B cell (primary cell): ENCODE results near the gene CREBBP. TPM values are rescaled to one million over a fixed set of nuclear protein-coding genes. Genes with fewer than 3 reads are reported as not detected.

Source experiments
- ATAC-seq: fragments of 200-7000 bp; cut with Tn5 transposase; one replicate; pipeline ENCODE4 v1.10.0; 2021; ENCODE audit warnings: low read depth, mild to moderate bottlenecking, moderate number of reproducible peaks, moderate library complexity
- CTCF ChIA-PET: fragments of 350-600 bp; sonication (Branson Sonifier 250); formaldehyde crosslinking; loops from one replicate; lab custom pipeline; 2021; ENCODE audit warnings: antibody characterized with exemption, inconsistent platforms; lab: Charles Lee
- POLR2A ChIA-PET: fragments of 350-600 bp; sonication (Branson Sonifier 250); formaldehyde crosslinking; loops from one replicate; lab custom pipeline; 2021; ENCODE audit warnings: antibody characterized with exemption; lab: Charles Lee
- DNase-seq: peaks from one replicate; pipeline ENCODE4 v3.0.0; 2013
- H2AFZ ChIP-seq: 2 replicates; pipeline ENCODE4 v1.6.1; 2012; ENCODE audit warnings: mild to moderate bottlenecking, low read depth, low read length; ENCODE audit not compliant: insufficient read depth, poor library complexity, severe bottlenecking
- H3K27ac ChIP-seq, 2 donors: 1 replicate in 1 of 2; 2 replicates in 1 of 2; pipeline ENCODE4 v1.5.1; 2012 to 2013; ENCODE audit warnings: low read length in 2 of 2, mild to moderate bottlenecking in 2 of 2, moderate library complexity in 1 of 2
- H3K27me3 ChIP-seq, 4 experiments: fragments of 200-600 bp in 1 of 4; sonication (generic) in 1 of 4; replicated peaks in 1 of 4; 1 replicate in 2 of 4; 2 replicates in 2 of 4; pipeline versions ENCODE4 v1.6.1 to v1.7.0; 2013 to 2016; ENCODE audit warnings: low read length in 3 of 4, mild to moderate bottlenecking in 2 of 4, mixed read lengths in 1 of 4, moderate library complexity in 1 of 4; ENCODE audit not compliant: insufficient read depth in 4 of 4, control insufficient read depth in 3 of 4; ENCODE audit errors: control extremely low read depth in 1 of 4
- H3K36me3 ChIP-seq, 2 experiments: replicated peaks in 1 of 2; 1 replicate in 1 of 2; 2 replicates in 1 of 2; pipeline versions ENCODE4 v1.6.1 to v1.7.1; 2013; ENCODE audit warnings: low read length in 1 of 2; ENCODE audit not compliant: insufficient read depth in 2 of 2, control insufficient read depth in 1 of 2; ENCODE audit errors: control extremely low read depth in 1 of 2, extremely low read depth in 1 of 2
- H3K4me1 ChIP-seq, 2 donors: fragments of 200-600 bp in 1 of 2; sonication (generic) in 1 of 2; 1 replicate in 1 of 2; 2 replicates in 1 of 2; pipeline versions ENCODE4 v1.5.1 to v1.6.1; 2013 to 2017; ENCODE audit warnings: low read length in 2 of 2; ENCODE audit not compliant: control insufficient read depth in 2 of 2, insufficient read depth in 2 of 2
- H3K4me2 ChIP-seq: replicated peaks from 2 replicates; pipeline ENCODE3; 2012; ENCODE audit warnings: mild to moderate bottlenecking, low read depth, low read length; ENCODE audit not compliant: poor library complexity, severe bottlenecking
- H3K4me3 ChIP-seq, 5 experiments: fragments of 200-600 bp in 1 of 5; sonication (generic) in 1 of 5; 1 replicate in 3 of 5; 2 replicates in 2 of 5; pipeline versions ENCODE4 v1.5.1 to v1.7.0; 2011 to 2016; ENCODE audit warnings: low read length in 4 of 5, mild to moderate bottlenecking in 4 of 5, low read depth in 2 of 5, control low read depth in 1 of 5, moderate library complexity in 1 of 5; ENCODE audit not compliant: insufficient read depth in 1 of 5; ENCODE audit errors: control extremely low read depth in 1 of 5, extremely low read depth in 1 of 5
- H3K79me2 ChIP-seq: fragments of 200-600 bp; sonication (generic); one replicate; pipeline ENCODE4 v1.6.0; 2016; ENCODE audit warnings: low read length; ENCODE audit not compliant: control insufficient read depth, insufficient read depth
- H3K9ac ChIP-seq: fragments of 200-600 bp; sonication (generic); 2 replicates; pipeline ENCODE4 v1.6.1; 2017; ENCODE audit warnings: mild to moderate bottlenecking, low read length, moderate library complexity
- H3K9me3 ChIP-seq, 3 donors: one replicate each; pipeline versions ENCODE4 v1.6.1 to v1.7.1; 2013; ENCODE audit warnings: low read length in 2 of 3; ENCODE audit not compliant: control insufficient read depth in 2 of 3, insufficient read depth in 1 of 3; ENCODE audit errors: control extremely low read depth in 1 of 3
- H4K20me1 ChIP-seq: 2 replicates; pipeline ENCODE4 v1.6.0; 2012; ENCODE audit warnings: mild to moderate bottlenecking, low read length; ENCODE audit not compliant: insufficient read depth, control insufficient read depth, poor library complexity, severe bottlenecking
- H3K27ac Mint-ChIP-seq: one replicate; pipeline ENCODE4 v1.8.0; 2021; ENCODE audit warnings: mixed read lengths
- H3K27me3 Mint-ChIP-seq: one replicate; pipeline ENCODE4 v1.8.0; 2021; ENCODE audit warnings: mixed read lengths
- H3K4me1 Mint-ChIP-seq: one replicate; pipeline ENCODE4 v1.8.0; 2021; ENCODE audit warnings: mixed read lengths
- H3K4me3 Mint-ChIP-seq: one replicate; pipeline ENCODE4 v1.8.0; 2021; ENCODE audit warnings: mixed read lengths
- H3K9me3 Mint-ChIP-seq: one replicate; pipeline ENCODE4 v1.8.0; 2022; ENCODE audit warnings: mixed read lengths; ENCODE audit not compliant: insufficient read depth
- EZH2 ChIP-seq: IDR thresholded peaks from 2 replicates; pipeline ENCODE4 v1.6.1; 2012; ENCODE audit warnings: borderline replicate concordance, low read depth, mild to moderate bottlenecking, moderate library complexity, low read length; ENCODE audit not compliant: insufficient read depth, poor library complexity, severe bottlenecking
- WGBS: methylation state at CpG from one replicate; pipeline ENCODE4 v1.1.5; 2013; ENCODE audit warnings: missing lambda C conversion rate; ENCODE audit not compliant: insufficient coverage; 5-methylcytosine and 5-hydroxymethylcytosine counted together
- intact Hi-C: fragments of 100-400 bp; cut with micrococcal nuclease; formaldehyde crosslinking; loops from one replicate; pipeline ENCODE4 v1.10.0; 2022
- polyA plus RNA-seq: library from polyadenylated mRNA; depleted of rRNA; stranded (reverse); fragments of >200 nt; gene quantifications from 2 replicates; pipeline ENCODE4 v1.2.3, GENCODE V29; 2012
- total RNA-seq, 2 donors: library from RNA; stranded (reverse); fragments of 120-200 nt in 1 of 2; gene quantifications; 1 replicate in 1 of 2; 2 replicates in 1 of 2; pipeline versions ENCODE4 v1.2.3 to v1.2.4, GENCODE V29; 2013 to 2022
- TF ChIP-seq, protein P1 (sequence below): fragments of 200-600 bp; IDR thresholded peaks from one replicate; pipeline ENCODE4 v1.8.0; 2022; ENCODE audit warnings: antibody characterized with exemption, mild to moderate bottlenecking

The CREBBP gene
- total and polyA plus RNA-seq, 2 donors (not counting 1 experiment from before 2014, with no cell fraction given), result 27.6 to 206 TPM

DNA sequence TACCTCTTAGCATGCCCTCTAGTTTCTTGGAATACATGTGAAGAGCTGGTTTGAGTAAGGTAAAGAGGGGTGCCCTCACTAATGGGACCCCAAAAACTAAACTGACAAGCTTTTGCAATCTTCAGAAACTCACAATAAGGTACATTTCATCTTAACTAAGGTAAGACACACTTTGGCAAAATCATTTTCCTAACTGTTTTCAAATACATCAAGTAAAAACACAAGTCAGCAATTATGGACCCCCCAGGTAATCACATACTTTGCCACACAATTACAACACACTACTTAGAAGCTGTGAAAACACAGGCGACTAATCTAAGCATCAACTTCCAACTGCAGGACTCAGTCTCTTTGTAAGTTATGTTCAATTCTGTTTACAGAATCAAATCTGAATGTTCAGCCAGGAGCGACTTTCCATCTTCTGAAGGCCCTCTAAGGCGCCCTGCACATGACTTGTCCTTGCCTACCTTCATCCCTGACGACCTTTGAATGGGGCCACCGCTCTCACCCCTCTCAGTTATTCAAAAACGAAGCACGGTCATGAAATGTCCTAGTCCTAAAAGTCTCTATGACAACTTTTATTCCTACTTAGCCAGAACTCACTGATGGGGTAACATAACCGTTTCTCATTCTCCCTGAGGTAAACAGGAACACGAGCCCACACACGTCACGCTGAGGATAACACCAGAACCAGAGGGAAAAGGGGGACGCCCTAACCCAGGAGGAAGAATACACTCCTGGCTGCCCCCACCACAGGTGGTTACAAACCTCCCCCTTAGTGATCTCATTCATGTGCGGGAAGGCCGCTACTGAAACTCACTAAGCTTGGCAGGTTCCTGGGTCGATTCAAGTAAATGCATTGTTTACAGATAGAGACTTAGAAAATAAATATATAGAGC, 5.5 kb downstream of the CREBBP start:
- H3K4me1 Mint-ChIP-seq, result peaks cover 90% of the 10 kb centered on the region
- peak overlapping the region; percentile 27 for H3K4me2 ChIP-seq
- H3K27me3 Mint-ChIP-seq, result no peaks in the 10 kb centered on the region
- ChIA-PET CTCF (interaction anchor here (1.5 kb wide), 1 partner anchor 12 kb away, joined by 4 read pairs; no protein-coding TSS in a partner anchor), POLR2A (no interaction called here)
- H4K20me1 ChIP-seq, result peaks cover 97% of the 10 kb centered on the region
- no peak for DNase-seq
- peaks cover 72 to 79% of the 10 kb centered on the region in 2 donors for H3K4me1 ChIP-seq
- no peak overlapping the region for H3K9ac ChIP-seq
- H3K27ac Mint-ChIP-seq, result no peak overlapping the region
- no peaks in the 10 kb centered on the region for H3K9me3 Mint-ChIP-seq
- H3K27ac ChIP-seq, result no peak overlapping the region
- ATAC-seq, result no peak
- H3K9me3 ChIP-seq, result no peaks in the 10 kb centered on the region
- no peak overlapping the region for H3K4me3 ChIP-seq
- peaks cover 0 to 27% of the 10 kb centered on the region in 2 experiments for H3K36me3 ChIP-seq
- peak overlapping the region; percentile 43 for H3K4me3 Mint-ChIP-seq
- intact Hi-C loops, result loop anchor here (10.0 kb wide), 1 partner anchor 350 kb away; no protein-coding TSS in a partner anchor
- peaks cover 98% of the 10 kb centered on the region for H3K79me2 ChIP-seq
- TF ChIP-seq EZH2, result no peak
- TF ChIP-seq, protein P1, sequence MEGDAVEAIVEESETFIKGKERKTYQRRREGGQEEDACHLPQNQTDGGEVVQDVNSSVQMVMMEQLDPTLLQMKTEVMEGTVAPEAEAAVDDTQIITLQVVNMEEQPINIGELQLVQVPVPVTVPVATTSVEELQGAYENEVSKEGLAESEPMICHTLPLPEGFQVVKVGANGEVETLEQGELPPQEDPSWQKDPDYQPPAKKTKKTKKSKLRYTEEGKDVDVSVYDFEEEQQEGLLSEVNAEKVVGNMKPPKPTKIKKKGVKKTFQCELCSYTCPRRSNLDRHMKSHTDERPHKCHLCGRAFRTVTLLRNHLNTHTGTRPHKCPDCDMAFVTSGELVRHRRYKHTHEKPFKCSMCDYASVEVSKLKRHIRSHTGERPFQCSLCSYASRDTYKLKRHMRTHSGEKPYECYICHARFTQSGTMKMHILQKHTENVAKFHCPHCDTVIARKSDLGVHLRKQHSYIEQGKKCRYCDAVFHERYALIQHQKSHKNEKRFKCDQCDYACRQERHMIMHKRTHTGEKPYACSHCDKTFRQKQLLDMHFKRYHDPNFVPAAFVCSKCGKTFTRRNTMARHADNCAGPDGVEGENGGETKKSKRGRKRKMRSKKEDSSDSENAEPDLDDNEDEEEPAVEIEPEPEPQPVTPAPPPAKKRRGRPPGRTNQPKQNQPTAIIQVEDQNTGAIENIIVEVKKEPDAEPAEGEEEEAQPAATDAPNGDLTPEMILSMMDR, result no peak
- H3K27me3 ChIP-seq, result no peaks in the 10 kb centered on the region
- WGBS, result over 99% methylated on average over 9 of the region's 15 CpGs
- H2AFZ ChIP-seq, result no peak overlapping the region

DNA sequence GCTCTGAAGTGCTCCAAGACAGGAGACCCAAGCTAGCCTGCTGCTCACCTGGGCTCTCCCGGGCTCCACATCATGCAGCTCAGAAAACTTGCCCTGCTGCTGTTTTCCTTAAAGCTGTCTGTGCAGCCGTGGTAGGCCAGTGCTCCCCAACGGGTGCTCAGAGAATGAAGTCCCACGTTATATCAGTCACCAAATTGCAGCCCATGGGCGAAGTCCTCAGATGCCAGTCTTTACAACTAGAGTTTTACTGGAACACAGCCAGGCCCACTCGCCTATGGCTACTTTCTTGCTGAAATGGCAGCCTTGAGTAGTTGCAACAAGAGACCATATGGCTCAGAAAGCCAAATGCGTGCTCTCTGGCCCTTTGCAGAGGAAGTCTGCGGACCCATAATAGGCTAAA, 6.3 kb downstream of the CREBBP start:
- H3K27ac ChIP-seq, result no peak overlapping the region
- H3K9ac ChIP-seq, result no peak overlapping the region
- peaks cover 74 to 82% of the 10 kb centered on the region in 2 donors for H3K4me1 ChIP-seq
- Mint-ChIP-seq H3K27ac (no peak overlapping the region), H3K4me1 (peaks cover 94% of the 10 kb centered on the region), H3K4me3 (no peak overlapping the region), H3K9me3 (no peaks in the 10 kb centered on the region), H3K27me3 (no peaks in the 10 kb centered on the region)
- H3K4me3 ChIP-seq, result no peak overlapping the region
- WGBS, result 96% methylated on average over 8 of the region's 8 CpGs
- no peaks in the 10 kb centered on the region for H3K9me3 ChIP-seq
- ATAC-seq, result no peak
- no peak overlapping the region for H2AFZ ChIP-seq
- no peak for DNase-seq
- POLR2A ChIA-PET, result no interaction called here
- CTCF ChIA-PET, result interaction anchor here (1.5 kb wide), 1 partner anchor 11 kb away, joined by 4 read pairs; no protein-coding TSS in a partner anchor
- TF ChIP-seq, protein P1, result no peak
- no peak for TF ChIP-seq EZH2
- peaks cover 100% of the 10 kb centered on the region for H3K79me2 ChIP-seq
- H4K20me1 ChIP-seq, result peaks cover 100% of the 10 kb centered on the region
- no peaks in the 10 kb centered on the region for H3K27me3 ChIP-seq
- H3K4me2 ChIP-seq, result peak overlapping the region; percentile 27
- intact Hi-C loops, result loop anchor here (10.0 kb wide), 1 partner anchor 349 kb away; no protein-coding TSS in a partner anchor
- peaks cover 0 to 30% of the 10 kb centered on the region in 2 experiments for H3K36me3 ChIP-seq
